HuH-7.5 (cell line): ENCODE data around the gene MAPK8IP3.
"Not testable (repeated sequence)": the region's sequence is repeated elsewhere in the genome, so short reads cannot be mapped to it uniquely, and the experiment has no call there.

Experiments
- DNase-seq: peaks from one replicate; pipeline ENCODE4 v3.0.0; 2011; ENCODE audit warnings: low spot score

The MAPK8IP3 gene

DNA sequence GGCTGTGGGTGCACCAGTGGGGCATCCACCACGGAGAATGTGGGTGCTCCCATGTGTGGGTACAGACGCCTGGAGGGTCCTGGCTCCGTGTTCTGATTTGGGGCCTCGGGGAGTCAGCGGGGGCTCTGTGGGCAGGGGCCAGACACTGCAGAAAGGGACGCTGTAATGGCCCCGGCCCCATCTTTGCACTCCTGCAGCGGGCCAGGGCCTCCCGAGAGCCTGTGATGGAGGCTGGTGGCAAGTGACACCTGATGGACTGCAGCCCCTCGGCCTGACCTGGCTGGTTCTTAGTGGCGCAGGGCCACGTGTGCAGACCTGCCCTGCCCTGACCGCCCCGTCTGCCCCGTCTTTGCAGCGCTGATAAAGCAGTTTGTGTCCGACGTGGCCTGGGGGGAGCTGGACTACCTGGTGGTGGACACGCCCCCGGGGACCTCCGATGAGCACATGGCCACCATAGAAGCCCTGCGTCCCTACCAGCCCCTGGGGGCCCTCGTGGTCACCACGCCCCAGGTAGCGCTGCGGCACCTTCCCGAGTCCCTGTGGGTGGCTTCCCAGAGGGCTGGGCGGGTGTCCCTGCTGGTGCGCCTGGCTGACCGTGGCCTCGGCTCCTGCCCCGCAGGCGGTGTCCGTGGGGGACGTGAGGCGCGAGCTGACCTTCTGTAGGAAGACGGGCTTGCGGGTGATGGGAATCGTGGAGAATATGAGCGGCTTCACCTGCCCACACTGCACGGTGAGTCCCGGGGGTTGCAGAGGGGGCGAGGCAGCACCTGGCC lies 81.5 kb downstream of the MAPK8IP3 start:
- no peak for DNase-seq

GRCh38 chr16:1788095-1788707 lies 82.2 kb downstream of the MAPK8IP3 start:
- DNase-seq = no peak

DNA sequence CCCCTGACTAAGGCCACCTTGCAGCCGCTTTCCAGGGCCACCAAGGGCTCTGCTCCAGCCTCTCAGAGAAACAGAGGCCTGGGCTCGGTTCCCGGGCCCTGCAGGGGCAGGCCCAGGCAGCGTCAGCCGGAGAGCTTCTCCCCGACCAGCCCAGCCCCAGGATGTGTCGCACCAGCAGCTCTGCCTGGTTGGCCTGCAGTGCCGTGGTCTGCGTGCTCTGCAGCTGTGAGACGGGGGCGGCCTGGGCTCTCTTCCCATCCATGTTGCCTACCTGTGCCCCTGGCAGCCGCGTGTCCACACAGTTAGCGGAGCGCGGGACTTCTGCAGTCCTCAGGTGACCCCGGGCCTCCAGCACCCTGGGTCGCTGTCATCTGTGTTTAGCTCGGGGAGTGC lies 82.7 kb downstream of the MAPK8IP3 start:
- no peak for DNase-seq

- DNase-seq = no peak
Observed at GRCh38 chr16:1789643-1790045, 83.6 kb downstream of the MAPK8IP3 start.

GRCh38 chr16:1790261-1790610 lies 84.2 kb downstream of the MAPK8IP3 start:
- DNase-seq = no peak

DNA sequence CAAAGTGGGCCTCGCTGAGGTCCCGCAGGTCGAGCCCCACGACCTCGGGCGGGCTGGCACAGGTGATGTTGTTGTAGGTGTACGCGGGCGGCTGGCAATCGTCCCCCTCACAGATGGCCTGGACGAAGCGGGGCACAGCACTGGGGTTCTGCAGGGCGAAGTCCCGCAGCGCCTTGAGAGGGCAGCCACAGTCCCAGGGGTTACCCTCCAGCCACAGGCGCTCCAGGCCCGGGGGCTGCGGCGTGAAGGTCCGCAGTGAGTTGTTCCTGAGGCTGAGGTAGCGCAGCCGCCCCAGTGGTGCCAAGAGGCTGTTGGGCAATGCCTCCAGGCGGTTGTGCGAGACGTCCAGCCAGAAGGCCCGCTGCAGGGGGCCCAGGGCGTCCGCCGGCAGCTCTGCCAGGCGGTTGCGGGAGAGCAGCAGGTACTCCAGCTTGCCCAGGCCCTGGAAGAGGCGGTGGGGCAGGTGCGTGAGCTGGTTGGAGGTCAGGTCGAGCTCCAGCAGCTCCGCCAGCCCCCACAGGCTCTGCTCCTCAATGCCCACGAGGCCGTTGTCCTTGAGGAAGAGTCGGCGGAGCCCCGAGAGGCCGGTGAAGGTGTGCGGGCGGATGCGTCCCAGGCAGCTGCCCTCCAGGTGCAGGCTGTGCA lies 84.7 kb downstream of the MAPK8IP3 start:
- DNase-seq = no peak

DNA sequence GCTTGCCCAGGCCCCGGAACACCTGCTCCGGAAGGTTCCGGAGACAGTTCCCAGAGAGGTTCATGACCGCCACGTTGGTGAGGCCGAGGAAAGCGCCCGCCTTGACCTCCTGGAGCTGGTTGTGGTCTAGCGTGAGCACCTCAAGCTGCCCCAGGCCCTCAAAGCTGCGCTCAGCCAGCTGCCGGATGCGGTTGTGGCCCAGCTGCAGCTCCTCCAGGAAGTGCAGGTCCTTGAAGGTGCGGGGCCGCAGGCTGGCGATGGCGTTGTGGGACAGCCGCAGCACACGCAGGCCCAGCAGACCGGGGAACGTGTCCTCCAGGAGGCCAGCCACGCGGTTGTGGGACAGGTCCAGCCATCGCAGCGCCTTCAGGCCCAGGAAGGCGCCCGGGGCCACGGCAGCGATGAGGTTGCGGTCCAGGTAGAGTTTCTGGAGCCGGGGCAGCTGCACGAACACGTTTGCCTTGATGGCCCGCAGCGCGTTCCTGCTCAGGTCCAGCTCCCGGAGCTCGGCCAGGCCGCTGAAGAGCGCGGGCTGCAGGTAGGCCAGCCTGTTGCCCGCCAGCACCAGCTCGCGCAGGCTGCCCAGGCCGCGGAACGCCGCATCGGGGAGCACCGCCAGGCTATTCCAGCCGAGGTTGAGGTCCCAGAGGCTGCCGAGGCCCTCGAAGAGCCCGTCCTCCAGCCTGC lies 85.4 kb downstream of the MAPK8IP3 start:
- DNase-seq = no peak

- no peak for DNase-seq
Observed at GRCh38 chr16:1791943-1792812, 86.2 kb downstream of the MAPK8IP3 start.

GRCh38 chr16:1792836-1793577 lies 87.0 kb downstream of the MAPK8IP3 start:
- no peak for DNase-seq

- no peak for DNase-seq
Observed at GRCh38 chr16:1793578-1794220, 87.7 kb downstream of the MAPK8IP3 start, which contains the start of gene IGFALS. Gene IGFALS, minus strand, starts transcription at chr16:1793705. Its CDS starts 53 bp downstream, at chr16:1793652.

DNA sequence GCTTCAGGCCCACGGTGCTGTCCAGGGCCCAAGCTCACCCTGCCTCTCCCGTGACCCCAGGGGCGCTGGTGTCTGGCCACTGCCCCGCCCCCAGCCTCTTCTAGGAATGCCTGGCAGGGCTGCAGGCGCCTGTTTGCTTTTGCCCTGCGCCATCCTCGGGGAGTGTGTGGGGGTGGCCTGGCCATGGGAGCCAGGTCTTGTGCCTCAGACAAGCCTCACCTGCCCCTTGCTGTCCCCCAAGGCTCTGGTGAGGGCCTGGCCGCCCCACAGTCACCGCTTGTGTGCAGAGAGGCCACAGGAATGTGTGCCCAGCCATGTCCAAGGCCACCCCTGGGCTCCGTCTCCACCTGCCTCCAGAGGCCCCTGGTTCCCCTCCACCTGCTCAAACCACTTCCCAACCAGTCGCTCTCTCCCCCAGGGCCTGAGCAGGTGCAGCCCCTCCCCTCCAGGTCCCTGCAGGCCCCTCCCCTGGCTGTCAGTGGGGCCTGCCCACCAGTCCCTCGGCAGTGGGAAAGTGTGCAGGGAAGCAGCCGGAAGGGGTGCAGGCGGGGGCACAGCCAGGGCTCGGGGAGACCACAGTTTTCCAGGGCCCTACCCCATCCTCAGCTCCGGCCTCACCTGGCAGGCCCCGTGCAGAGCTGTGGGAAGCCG lies 88.4 kb downstream of the MAPK8IP3 start:
- DNase-seq = no peak

DNA sequence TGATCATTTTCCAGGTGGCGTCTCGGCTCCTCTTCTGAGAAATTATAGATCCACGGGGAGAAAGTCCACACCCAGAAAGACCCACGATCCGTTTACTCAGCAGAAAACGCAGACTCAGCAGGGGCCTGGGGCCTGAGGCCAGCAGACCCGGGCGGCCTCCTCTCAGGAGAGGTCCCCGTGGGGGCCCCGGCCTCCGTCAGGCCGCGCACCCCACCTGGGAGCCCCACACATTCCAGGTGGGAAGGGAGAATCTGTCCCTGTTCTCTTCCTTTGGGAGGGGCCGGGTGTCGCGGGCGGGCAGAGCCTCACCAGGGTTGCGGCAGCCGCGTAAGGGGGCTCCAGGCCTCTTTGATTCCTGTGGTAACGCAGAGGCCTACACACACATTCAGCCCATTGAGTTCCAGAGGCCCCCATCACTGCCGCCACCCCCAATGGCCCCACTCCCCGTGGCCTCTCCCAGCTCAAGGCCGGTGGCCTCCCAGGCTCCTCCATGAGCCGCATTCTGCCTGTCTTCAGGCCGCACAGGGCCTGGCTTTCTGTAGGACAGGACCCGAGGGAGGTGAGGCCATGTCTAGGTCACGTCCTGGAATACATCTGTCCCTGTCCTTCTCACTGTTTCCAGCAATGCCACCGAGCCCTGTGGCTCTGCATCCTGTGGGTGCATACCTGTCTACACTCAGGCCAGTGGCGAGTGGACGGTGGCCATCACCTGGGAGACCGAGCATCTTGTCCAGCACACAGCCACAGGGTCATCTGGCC lies 89.1 kb downstream of the MAPK8IP3 start:
- no peak for DNase-seq

- not testable (repeated sequence) for DNase-seq
Observed at GRCh38 chr16:1799263-1799662, 93.3 kb downstream of the MAPK8IP3 start.

- no peak for DNase-seq
Observed at GRCh38 chr16:1800701-1801100, 94.7 kb downstream of the MAPK8IP3 start.

DNA sequence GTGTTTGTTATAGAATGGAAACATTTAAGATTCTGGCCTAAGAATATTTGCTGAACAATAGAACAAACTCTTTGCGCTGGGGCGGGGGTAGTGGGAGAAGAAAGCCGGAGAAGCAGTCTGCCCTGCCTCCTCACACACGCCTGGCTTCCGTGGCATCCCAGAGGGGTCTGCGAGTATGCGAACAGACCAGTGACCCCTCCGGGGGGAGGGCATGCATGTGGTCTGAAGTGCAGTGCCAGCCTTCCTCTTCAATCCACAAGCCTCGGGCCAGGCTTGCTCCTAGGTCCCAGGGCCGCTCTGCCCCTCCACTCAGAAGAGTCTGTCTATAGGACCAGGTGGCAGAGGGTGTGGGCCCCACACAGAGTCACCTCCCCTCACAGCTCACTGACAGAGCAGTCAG lies 101.6 kb downstream of the MAPK8IP3 start:
- DNase-seq = no peak

DNA sequence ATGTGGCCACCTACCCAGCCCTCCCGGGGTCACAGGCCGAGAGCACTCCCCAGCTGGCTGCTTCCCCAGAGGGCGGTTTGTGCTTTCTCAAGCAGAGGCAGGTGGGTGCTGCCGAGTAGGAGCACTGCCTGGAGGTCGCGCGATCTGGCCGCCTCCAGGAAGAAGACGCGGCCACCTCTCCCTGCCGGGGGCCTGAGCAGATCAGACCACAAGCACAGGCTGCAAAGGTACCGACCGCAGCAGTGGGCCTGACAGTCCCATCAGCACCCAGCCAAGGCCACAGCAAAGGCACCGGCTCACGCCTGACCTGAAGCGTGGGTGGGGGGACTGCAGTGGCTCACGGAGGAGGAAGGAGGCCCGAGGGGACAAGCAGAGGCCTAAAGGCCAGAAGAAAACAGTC lies 102.7 kb downstream of the MAPK8IP3 start:
- DNase-seq = no peak

- DNase-seq = no peak
Observed at GRCh38 chr16:1809281-1809801, 103.3 kb downstream of the MAPK8IP3 start.

GRCh38 chr16:1810106-1810505 lies 104.1 kb downstream of the MAPK8IP3 start:
- DNase-seq = no peak

DNA sequence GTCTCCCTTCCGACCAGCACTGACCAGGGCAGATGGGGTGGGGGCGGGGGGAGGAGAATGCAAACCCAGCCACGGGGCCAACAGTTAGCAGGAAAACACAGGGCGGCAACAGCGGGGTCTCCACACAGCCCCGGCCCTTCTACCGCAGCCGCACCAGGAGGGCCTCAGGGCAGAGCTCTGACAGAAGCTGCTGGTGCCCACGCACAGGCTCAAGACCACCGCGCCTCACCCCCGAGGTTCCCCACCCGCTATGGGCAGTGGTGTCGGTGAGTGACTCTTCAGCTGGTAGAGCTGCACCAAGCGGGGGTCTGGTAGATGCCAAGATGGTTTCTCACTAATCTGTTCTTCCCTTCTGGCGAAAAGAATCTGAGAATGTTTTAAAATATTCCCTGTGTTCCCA lies 104.5 kb downstream of the MAPK8IP3 start:
- no peak for DNase-seq
